GM18526 (cell line): ENCODE measurements around the gene PRKCQ.

Source experiments
- POLR2A ChIP-seq: IDR thresholded peaks from 3 replicates; pipeline ENCODE4 v1.6.1; 2011; ENCODE audit not compliant: insufficient read length; ENCODE audit errors: extremely low read depth

Gene PRKCQ

GRCh38 chr10:6579904-6580278 is at the start of gene PRKCQ:
TSS of gene PRKCQ (minus strand) at chr10:6580276. CDS start at chr10:6515135, 65,141 bp downstream.
- TF ChIP-seq POLR2A, result no peak

- TF ChIP-seq POLR2A, result no peak
These were observed 45.4 kb upstream of the PRKCQ start for GRCh38 chr10:6625428-6625827.

GRCh38 chr10:6624392-6624791 is 44.3 kb upstream of the PRKCQ start:
- TF ChIP-seq POLR2A, result no peak

GRCh38 chr10:6622921-6623320 is 42.8 kb upstream of the PRKCQ start:
- TF ChIP-seq POLR2A, result no peak

DNA sequence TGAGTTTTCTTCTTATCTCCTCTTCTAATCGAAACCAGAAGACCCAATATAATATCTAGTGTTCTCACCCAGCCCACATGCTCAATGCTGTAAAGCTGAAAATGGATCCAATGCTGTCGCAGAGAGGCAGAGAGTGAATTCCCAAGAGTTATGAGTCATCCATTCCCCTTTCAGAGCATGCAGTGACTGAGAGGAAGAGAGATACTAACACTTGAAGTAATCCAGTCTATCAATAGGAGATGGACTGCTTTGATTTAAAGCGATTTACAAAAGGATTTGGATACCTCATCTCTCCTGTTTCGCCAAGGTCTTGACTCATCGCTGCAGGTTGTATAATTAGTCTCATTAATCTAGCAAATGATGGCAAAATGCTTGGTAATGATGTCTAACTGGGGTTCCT is 41.5 kb upstream of the PRKCQ start:
- no peak for TF ChIP-seq POLR2A

DNA sequence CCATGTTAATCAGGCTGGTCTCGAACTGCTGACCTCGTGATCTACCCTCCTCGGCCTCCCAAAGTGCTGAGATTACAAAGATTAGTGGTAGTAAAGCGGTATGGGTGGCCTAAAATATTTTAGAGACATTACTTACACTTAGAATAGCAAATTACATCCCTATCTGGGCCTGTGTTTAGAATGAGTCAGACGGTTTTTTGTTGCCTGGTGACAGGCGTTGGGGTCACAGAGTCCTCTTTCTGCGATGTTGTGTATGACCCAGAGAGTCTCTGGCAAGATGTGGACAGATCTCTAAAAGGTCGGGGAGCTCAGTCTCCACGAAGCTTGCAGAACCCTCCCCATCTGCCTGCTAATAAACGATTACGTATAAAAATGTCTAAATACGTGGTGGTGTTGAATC is 39.6 kb upstream of the PRKCQ start:
- TF ChIP-seq POLR2A, result no peak

GRCh38 chr10:6618340-6618739 is 38.3 kb upstream of the PRKCQ start:
- no peak for TF ChIP-seq POLR2A

DNA sequence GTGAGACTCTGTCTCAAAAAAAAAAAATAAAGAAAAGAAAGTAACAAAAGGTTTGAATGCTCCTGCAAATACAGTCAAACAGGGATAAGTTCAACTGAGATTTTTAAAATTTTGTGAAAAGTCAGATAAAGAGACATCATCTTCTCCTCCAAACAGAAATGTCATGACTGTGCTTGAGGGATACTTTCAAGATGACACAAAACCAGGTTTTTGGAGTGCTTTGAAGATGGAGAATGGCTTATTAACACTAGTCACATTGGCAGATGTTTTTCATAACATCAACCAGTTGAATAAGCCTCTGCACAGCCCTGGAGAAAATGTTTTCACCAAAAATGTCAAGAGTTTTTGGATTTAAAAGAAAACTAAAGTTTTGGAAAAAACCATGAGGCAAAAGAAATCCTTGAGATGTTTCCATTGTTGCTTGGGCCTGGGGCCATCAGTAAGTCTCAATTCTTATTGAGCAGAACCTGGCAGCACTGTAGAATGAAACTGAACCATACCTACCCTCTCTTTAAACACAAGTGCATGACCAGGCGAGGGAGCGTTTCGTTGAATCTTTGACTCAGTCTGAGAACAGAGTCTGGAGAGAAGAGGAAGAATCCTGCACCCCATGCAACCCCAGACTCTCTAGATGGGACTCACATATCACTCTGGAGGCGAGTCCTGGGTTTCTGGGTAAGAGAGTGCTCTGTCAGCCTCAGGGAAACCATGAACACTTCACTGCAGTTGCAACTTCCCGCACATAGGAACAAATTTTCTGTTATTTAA is 37.4 kb upstream of the PRKCQ start:
- TF ChIP-seq POLR2A, result no peak

DNA sequence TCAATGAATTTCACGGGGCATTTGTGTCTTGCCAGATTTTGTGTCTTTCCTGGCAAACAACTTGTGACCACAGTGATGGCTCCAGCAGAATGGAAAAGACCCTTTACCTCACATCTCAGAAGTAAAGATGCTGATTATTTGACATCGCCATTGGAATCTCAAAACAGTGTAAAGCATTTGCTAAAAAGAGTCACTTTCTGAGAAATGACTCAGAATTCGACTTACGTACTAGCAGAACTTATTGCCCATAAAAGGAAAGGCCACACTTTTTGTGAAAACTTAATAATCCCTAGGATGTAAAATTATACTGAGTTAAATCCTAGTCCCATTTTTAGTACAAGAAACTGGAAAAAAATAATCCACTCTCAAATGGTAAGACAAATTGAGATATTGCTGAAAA is 35.9 kb upstream of the PRKCQ start:
- TF ChIP-seq POLR2A, result no peak

GRCh38 chr10:6612371-6612770 is 32.3 kb upstream of the PRKCQ start:
- TF ChIP-seq POLR2A, result no peak

GRCh38 chr10:6610647-6611046 is 30.6 kb upstream of the PRKCQ start:
- TF ChIP-seq POLR2A, result no peak

DNA sequence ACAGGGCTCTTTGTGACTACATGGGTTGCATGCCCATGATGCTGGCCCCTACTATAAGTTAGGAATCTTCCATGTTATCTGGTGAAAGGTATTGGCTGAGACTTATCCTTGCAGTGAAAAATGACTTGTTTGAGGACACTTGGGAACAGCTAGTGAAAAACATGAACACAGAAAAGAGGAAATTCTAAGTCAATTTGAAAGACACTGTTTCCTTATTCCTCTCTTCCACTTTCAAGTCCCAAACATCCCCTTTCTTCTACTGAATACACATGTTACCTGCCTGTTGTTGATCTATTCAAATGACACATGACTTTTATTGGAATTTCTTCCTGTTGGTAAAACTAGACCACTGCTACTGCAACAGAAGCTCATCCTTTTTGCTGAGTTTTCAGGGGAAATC is 29.5 kb upstream of the PRKCQ start:
- no peak for TF ChIP-seq POLR2A

GRCh38 chr10:6607778-6608177 is 27.7 kb upstream of the PRKCQ start:
- no peak for TF ChIP-seq POLR2A

DNA sequence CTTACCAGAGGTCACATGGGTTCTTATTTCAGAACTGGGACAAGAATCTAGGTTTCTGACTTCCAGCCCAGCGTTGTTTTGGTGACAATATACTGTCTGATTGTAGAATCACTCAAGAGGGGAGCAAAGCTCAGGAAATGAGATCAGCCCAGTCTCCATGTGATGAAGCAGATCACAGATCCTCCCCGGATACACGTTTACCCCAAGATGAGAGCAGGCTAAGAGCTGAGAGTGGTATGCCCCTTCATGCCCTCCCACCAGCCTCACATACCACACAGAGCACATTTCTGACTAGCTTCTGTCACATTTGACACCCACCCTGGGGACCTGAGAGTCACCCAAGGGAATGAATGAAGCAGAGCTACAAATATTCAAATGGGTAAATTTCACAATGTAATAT is 27.1 kb upstream of the PRKCQ start:
- no peak for TF ChIP-seq POLR2A

DNA sequence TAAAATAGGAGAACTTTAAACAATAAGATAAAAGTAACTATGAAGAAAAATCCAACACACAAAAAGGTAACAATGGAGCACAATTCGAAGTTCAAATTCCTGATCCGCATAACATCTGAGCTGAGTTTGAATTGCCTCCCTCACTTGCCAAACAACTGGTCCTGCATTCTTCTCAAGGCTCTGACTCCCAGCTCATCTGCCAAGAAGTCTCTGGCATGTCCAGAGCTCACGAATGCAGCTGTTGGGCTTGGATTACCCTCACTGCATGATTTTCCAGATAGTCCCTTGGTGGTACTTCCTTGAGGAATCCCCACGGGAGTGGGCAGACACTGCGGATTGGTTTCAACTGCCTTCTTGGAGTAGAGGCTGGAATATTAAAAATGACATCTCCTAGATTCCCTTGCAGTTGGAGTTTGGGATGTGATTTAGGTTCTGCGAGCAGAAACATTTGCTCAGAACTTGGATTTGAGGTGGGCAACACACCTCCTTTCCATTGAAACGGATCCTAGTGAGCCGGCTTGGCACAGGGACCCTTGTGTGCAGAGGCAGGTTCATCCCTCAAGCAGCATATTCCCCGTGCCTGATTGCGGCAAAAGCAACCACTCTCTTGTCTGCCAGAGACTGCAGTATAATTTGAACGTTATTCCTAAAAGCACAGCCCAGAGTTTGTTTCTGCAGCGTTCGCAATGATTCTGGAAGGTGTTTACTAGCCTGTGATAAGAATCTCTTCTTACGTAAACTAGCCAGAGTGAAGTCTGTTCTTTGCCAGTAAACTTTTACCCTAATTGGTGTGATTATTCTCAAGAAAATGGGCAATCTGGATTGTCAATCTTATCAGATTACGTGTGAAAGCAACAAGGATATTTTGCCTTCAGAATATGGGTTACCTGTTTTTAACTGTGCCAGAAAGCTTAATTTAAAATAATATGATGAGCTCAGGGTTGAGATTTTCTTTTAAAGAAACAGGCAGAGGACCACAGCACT is 23.4 kb upstream of the PRKCQ start:
- no peak for TF ChIP-seq POLR2A

DNA sequence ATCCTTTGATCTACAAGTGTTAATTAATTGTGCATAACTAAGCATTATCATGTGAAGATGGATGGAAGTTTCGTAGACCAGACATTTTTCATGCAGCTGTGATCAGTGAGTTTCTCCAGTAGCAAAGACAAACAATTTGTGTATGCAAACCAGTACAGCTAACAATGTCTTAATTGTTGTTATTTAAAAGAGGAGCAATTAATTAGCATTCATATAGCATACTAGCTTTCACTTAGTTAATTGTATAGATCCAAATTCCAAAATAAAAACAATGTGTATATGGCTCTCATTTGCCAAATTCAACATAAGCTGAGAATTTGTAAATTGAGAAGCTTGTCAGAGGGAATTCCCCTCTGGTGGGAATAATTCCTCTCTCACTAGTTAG is 22.6 kb upstream of the PRKCQ start:
- TF ChIP-seq POLR2A, result no peak
